ENCODE data around the gene TRIP11.

Gene TRIP11

GRCh38 chr14:91955168-91955567 lies 84.7 kb downstream of the TRIP11 start:
- no peak for DNase-seq (ENCODE audit: low spot score)

- DNase-seq (ENCODE audit: low spot score) = no peak
Observed at GRCh38 chr14:91953170-91953985, 86.5 kb downstream of the TRIP11 start.

GRCh38 chr14:91947475-91948184 lies 92.2 kb downstream of the TRIP11 start, which contains the start of gene FBLN5:
Gene FBLN5, minus strand, starts transcription at chr14:91947694. Its CDS starts 465 bp downstream, at chr14:91947229.
- DNase-seq (ENCODE audit: low spot score) = no peak

GRCh38 chr14:91946622-91947474 lies 93.0 kb downstream of the TRIP11 start:
- DNase-seq (ENCODE audit: low spot score) = no peak

GRCh38 chr14:91945751-91946621 lies 93.9 kb downstream of the TRIP11 start:
- DNase-seq (ENCODE audit: low spot score) = no peak

- no peak for DNase-seq (ENCODE audit: low spot score)
Observed at GRCh38 chr14:91942946-91943345, 96.9 kb downstream of the TRIP11 start.

- DNase-seq (ENCODE audit: low spot score) = no peak
Observed at GRCh38 chr14:91942128-91942527, 97.7 kb downstream of the TRIP11 start.

GRCh38 chr14:91940209-91940608 lies 99.7 kb downstream of the TRIP11 start:
- no peak for DNase-seq (ENCODE audit: low spot score)

GRCh38 chr14:91935586-91935985 lies 104.3 kb downstream of the TRIP11 start:
- DNase-seq (ENCODE audit: low spot score) = no peak

- no peak for DNase-seq (ENCODE audit: low spot score)
Observed at GRCh38 chr14:91934554-91935285, 105.1 kb downstream of the TRIP11 start.

GRCh38 chr14:91931478-91932088 lies 108.3 kb downstream of the TRIP11 start:
- DNase-seq (ENCODE audit: low spot score) = no peak

- DNase-seq (ENCODE audit: low spot score) = no peak
Observed at GRCh38 chr14:91929700-91930099, 110.2 kb downstream of the TRIP11 start.

GRCh38 chr14:91927800-91928199 lies 112.1 kb downstream of the TRIP11 start:
- DNase-seq (ENCODE audit: low spot score) = no peak

- no peak for DNase-seq (ENCODE audit: low spot score)
Observed at GRCh38 chr14:91927191-91927590, 112.7 kb downstream of the TRIP11 start.

GRCh38 chr14:91926131-91926890 lies 113.5 kb downstream of the TRIP11 start:
- DNase-seq (ENCODE audit: low spot score) = no peak

GRCh38 chr14:91925727-91926121 lies 114.1 kb downstream of the TRIP11 start:
- no peak for DNase-seq (ENCODE audit: low spot score)

GRCh38 chr14:91925001-91925726 lies 114.7 kb downstream of the TRIP11 start:
- no peak for DNase-seq (ENCODE audit: low spot score)

GRCh38 chr14:91920526-91920925 lies 119.3 kb downstream of the TRIP11 start:
- DNase-seq (ENCODE audit: low spot score) = no peak

GRCh38 chr14:91919814-91920213 lies 120.0 kb downstream of the TRIP11 start:
- DNase-seq (ENCODE audit: low spot score) = no peak

Data from hematopoietic multipotent progenitor cell treated with erythropoietin and hydrocortisone succinate and interleukin-3 and kit ligand, for 15 days (in vitro differentiated cells).